NCI-H2029 treated with DMSO at 0.1 percent for 48 hours (cell line): Measurements from ENCODE around the gene GDF15.

Source experiments
- DNase-seq: peaks from one replicate; lab custom pipeline; 2025; lab: John Stamatoyannopoulos, UW

Gene GDF15

DNA sequence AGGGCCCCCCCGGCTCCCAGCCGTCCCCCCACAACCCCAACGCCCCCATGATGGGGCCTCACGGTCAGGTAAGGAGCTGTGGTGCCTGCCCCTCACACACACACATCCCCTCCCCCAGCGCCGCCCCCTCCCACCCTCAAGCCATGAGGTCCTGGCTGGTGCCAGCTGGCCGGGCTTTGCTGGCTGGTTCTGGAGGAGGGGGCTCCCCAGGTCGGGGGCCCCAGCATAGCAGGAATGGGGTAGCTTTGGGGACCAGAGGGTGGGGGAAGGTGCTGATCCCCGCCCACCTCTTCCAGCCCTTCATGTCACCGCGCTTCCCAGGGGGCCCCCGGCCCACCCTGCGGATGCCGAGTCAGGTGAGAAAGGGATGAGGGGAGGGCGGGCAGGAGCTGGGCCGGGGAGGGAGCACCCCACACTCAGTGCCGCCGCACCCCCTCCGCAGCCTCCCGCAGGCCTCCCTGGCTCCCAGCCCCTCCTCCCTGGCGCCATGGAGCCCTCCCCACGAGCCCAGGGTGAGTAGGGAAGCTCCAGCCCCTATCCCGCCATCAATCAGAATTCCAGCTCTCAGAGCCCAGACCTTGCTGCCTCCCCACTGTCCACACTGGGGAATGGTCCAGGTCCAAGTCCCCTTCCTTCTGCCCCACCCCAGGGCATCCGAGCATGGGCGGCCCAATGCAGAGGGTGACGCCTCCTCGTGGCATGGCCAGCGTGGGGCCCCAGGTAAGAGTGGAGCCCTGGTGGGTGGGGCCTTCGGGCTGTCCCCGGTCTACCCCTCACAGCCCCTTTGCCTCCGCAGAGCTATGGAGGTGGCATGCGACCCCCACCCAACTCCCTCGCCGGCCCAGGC is 45.6 kb downstream of the GDF15 start:
- DNase-seq = no peak

DNA sequence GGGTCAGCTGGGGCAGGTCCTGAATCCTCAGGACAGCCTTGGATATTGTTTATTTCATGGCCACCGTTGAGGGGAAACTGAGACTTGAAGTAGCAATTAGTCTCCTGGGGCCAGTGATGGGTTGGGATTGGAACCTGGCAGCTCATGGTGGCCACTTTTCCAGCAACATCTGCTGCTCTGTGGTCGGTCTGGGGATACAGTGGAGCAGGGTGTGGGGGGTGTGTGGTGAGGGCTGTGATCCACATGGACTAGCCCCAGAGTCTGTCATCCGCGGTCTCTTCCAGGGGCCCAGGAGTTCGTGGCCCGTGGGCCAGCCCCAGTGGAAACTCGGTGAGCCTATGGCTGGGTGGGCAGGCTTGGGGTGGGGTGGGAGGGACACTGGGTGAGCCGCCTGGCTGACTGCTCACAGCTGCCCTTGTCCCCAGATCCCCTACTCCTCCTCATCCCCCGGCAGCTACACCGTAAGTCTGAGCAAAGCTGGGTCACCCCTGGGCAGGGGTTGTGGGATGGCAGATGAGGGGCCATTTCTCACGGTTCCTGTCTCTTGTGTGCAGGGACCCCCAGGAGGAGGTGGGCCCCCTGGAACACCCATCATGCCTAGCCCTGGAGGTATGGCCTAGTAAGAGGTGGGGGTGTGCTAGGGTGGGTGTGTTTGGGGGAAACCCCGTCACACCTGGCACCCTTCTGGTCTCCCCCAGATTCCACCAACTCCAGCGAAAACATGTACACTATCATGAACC is 46.5 kb downstream of the GDF15 start:
- DNase-seq = no peak

DNA sequence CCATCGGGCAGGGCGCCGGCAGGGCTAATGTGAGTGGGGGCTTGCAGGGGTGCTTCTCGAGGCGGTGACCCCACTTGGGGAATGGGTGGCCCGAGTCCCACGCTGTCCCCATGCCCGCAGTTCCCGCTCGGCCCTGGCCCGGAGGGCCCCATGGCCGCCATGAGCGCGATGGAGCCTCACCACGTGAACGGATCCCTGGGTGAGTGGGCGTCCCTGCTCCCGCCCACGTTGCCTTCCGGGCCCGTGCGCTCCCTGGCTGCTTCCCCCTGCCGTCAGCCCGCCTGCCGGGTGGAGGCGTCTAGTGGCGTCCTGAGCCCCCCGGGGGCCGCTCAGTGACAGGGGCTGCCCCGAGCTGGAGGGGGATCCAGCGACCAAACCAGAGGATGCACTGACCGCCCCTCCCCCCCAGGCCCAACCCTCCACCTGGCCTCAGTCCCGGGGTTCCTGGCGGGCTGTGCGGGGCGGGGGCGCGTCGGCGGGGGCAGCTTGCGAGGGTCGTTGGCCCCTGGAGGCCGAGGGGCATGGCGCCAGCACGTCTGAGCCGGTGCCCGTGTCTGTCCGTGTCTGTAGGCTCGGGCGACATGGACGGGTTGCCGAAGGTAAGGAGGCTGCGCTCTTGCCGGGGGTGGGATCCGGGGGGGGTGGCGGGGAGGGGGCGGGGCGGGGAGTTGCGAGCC is 47.2 kb downstream of the GDF15 start:
- DNase-seq = no peak

DNA sequence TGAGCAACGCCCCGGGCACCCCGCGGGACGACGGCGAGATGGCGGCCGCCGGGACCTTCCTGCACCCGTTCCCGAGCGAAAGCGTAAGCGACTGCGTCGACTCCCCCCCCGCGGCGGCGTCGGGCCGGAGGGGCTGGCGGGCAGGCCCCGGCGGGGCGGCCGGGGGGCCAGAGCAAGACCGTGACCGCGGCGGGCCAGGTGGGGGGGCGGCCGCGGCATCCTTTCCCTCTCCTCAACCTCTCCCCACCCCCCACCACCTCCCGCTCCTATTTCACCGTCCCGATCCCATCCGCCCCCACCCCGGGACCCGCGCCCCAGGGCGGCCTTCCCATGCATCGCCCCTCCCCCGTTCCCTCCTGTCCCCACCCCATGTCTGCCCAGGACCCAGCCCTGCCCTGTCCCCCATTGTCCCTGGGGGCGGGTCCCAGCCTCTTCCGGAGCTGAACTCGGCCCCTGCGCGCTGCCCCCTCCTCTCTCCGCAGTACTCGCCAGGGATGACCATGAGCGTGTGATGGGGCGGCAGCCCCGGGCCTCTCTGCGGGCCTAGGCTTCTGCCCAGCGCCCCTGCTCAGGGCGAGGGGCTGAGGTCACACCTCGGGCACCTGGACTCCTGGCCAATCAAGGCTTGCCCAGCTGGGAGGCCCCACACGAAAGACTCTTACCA is 47.9 kb downstream of the GDF15 start:
- DNase-seq = no peak

DNA sequence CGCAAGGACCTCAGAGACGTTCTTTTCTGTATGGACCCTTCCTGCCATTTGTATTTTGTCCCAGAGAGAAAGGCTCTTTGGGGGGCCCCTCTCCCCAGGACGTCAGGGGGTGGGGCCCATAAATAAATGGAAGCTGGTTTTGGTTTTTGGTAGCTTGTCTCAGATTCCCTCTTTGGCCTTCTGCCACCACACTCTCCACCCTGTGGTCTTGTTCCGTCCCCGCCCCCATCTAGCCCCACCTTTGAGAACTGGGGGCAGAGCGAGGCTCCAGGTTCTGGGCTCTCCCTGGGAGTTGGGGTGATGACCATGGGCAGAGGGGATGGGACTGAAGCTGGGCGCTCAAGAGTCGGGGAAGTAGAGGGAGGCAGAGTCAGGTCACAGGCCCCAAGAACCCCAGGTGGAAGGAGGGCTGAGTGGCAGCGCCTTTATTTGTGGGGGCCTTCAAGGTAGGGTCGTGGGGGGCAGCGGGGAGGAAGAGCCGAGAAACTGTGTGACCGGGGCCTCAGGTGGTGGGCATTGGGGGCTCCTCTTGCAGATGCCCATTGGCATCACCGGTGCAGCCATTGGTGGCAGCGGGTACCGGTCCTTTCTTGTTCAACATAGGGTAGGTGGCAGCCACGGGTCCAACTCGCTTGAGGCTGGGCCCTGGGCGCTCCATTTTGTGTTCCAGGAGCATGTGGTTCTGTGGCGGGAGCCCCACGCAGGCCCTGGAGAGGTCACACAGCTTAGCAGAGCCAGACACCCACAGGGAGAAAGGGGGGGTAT is 48.6 kb downstream of the GDF15 start:
- no peak for DNase-seq

DNA sequence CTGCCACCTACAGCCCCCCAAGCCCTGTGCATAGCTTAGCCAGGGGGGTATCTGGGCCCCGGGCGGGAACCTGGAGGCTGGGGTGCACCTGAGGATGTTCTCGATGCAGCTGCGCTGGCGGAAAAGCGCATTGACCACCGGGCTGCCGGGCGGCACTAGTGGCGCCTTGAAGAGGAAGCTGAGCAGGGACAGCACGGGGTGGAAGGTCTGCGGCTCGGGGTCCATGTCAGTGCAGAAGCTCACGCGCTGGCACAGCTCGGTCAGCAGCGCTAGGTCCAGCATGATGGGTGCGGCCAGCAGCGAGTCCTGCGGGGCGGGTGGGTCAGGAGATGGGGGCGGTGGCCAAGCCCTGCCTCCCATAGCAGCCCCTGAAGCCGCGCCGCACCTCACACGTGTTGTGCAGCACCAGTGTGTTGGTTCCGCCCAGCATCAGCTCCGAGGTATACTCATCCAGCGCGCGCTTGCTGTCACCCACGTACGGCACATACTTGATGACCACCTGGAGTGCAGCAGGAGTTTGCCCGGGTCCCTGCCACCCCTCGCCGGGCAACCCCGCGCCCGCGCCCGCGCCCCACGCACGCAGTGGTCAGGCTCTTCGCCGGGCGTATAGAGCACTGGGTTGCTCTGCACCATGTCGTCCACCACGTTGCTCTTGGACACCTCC is 49.4 kb downstream of the GDF15 start:
- DNase-seq = no peak

DNA sequence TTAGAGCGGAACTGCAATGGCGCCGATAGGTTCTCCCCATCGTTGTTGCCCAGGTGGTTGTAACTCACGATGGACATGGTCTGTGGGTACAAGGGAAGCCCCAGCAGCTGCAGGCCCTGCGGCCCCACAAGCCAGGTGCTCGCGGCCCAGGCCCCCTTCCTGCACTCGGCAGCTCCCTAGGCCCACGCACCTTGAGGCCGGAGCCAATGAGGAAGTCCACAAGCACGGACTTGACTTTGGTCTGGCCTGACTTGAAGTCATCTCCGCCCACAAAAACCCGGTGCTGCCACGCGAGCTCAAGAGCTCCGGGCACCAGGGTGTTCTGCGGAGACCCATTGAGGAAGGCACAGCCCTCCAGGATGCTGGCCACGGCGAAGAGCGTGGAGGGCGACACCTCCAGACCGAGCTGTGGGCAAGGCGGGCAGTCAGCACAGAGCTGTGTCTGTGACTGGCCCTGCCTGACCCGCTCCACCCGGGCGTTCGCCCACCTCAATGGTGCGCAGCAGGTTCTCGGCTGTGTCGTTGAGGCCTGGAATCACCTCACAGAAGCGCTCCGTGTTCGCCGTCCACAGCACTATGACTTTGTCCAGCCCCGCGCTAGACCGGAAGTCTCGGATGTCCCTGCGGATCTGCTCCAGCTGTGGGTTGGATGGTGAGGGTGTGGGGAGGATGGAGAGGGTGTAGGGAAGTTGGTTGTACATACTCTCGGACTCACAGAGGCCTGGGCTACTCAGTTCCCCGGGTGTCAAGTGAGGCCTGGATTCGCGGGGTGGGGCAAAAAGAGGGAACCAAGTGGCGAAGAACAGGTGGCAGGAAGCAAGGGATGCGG is 50.1 kb downstream of the GDF15 start:
- no peak for DNase-seq

DNA sequence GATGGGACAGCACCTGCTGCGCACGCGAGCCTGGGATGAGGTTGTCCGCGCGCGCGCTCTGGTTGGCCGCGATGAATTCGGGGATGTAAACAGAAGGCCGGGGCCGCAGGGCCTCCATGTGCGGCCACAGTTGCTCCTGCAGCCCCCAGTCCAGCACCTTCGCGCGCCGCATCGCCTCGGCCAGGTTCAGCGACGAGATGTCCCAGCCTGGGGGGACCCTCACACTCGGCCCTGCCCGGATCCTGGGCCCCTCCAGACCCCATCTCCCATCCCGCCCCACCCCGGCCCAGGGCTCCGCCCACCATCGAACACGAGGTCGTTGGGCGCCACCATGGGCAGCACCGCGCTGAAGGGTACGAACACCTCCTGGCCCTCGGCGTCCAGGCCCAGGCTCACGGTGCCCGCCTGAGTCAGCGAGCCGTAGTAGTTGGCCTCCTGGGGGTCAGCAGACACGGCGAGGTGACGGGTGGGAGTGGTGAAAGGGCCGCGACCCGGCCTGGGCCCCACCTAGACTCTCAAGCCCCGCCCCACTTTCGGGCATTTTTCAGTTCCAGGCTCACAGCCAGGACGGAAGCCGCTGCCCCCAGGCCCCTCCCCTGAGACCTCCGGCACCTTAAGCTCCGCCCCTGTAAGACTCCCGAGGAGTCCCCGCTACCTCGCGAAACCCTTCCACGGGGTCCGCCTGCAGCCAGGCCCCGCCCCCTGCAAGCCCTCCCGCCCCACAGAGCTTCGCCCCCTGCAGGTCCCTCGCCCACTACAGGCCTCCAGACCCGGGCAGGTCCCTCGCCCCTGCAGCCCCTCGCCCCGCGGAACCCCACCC is 50.9 kb downstream of the GDF15 start:
- peak; percentile 17 for DNase-seq

DNA sequence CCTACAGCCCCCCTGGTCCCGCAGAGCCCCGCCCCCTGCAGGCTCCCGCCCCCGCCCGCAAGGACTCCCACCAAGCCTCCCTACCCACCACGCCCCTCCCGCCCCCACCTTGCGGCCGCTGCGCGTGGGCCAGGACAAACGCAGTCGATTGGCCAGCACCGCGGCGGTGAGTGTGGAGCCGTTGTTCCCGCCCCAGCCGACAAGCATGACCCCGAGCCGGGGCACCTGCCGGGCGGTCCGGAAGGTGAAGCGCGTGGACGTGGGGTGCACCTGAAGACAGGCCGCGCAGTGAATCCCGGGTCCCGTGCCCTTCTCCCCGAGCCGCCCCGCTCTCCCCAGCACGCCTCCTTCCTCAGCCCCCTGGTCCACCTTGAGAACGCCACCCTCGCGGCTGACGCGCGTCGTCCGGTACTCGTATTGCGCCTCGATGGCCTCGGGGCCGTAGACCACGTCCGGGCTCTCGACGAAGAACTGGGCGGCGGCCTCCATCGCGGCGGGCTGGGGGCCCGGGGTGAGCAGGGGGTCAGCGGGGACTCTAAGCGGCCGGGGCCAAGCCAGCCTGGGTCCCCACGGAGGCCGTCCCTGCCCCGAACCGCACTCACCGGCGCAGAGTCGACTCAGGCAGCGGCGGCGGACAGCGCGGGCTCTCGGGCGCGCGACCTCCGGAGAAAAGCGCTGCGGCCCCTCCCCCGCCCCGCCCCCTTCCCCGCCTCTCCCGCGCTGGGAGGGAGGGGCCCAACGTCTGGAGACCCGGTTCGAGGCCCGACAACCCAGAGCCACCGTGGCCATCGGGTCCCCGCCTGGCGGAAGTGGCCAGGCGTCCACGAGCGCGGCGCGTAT is 51.8 kb downstream of the GDF15 start, which contains the start of gene ISYNA1:
TSS of gene ISYNA1 (minus strand) at position 643 of the 840 bp plus-strand sequence. CDS start at position 489, 154 bp downstream.
- DNase-seq = no peak

DNA sequence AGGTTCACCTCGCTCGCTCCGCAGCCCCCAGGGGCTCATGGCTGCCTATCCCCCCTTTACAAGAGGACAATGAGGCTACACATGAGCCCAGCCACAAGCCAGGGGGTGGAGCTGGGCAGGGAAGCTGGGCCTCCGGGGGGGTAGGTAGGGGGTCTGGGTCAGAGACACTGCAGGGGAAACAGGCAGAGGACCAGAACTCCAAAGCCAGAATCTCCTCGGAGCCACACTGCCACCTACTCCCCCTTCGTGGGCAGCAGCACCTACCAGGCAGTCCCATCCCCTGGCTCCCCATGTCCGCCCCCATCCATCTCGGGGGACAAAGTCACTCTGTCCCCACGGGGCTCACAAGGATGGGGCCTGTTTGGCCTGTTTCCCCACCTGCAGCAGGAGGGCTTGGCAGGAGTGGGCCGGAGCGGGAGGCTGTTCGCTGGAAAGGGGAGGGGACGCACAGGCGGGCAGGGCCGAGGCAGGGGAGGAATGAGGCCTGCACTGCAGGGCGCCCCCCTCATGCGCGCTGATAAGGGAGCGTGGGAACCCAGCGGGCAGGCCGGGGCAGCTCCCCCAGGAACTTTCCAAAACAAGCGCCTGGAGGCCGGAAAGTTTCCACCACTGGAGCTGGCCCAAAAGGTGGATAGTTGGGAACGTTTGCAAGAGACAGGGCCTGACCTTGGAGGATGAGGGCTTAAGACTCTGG is 52.5 kb downstream of the GDF15 start:
- DNase-seq = no peak
